ENCODE measurements around the gene ATG4D.
"Not testable (repeated sequence)": the region's sequence is repeated elsewhere in the genome, so short reads cannot be mapped to it uniquely, and the experiment has no call there.

ATG4D gene

GRCh38 chr19:10517760-10518443 is 25.8 kb upstream of the ATG4D start:
- no peak overlapping the region for H3K4me3 ChIP-seq (ENCODE audit: low read length)
- DNase-seq (ENCODE audit: low read depth, low spot score): no peak

GRCh38 chr19:10518444-10519361 is 25.0 kb upstream of the ATG4D start:
- no peak overlapping the region for H3K4me3 ChIP-seq (ENCODE audit: low read length)
- no peak for DNase-seq (ENCODE audit: low read depth, low spot score)

GRCh38 chr19:10519421-10519820 is 24.3 kb upstream of the ATG4D start:
- H3K4me3 ChIP-seq (ENCODE audit: low read length): no peak overlapping the region
- no peak for DNase-seq (ENCODE audit: low read depth, low spot score)

- no peak overlapping the region for H3K4me3 ChIP-seq (ENCODE audit: low read length)
- DNase-seq (ENCODE audit: low read depth, low spot score): no peak
Measured at GRCh38 chr19:10520652-10521318, 22.9 kb upstream of the ATG4D start.

GRCh38 chr19:10521461-10522171 is 22.1 kb upstream of the ATG4D start:
- DNase-seq (ENCODE audit: low read depth, low spot score): no peak
- no peak overlapping the region for H3K4me3 ChIP-seq (ENCODE audit: low read length)

GRCh38 chr19:10523135-10523636 is 20.5 kb upstream of the ATG4D start:
- H3K4me3 ChIP-seq (ENCODE audit: low read length): no peak overlapping the region
- DNase-seq (ENCODE audit: low read depth, low spot score): no peak

GRCh38 chr19:10525636-10526035 is 18.1 kb upstream of the ATG4D start:
- no peak overlapping the region for H3K4me3 ChIP-seq (ENCODE audit: low read length)
- DNase-seq (ENCODE audit: low read depth, low spot score): no peak

GRCh38 chr19:10526887-10527286 is 16.8 kb upstream of the ATG4D start:
- not testable (repeated sequence) for H3K4me3 ChIP-seq (ENCODE audit: low read length); DNase-seq (ENCODE audit: low read depth, low spot score)

- H3K4me3 ChIP-seq (ENCODE audit: low read length): no peak overlapping the region
- DNase-seq (ENCODE audit: low read depth, low spot score): no peak
Measured at GRCh38 chr19:10532457-10532856, 11.2 kb upstream of the ATG4D start.

GRCh38 chr19:10533646-10534386 is 9.9 kb upstream of the ATG4D start:
- no peak for DNase-seq (ENCODE audit: low read depth, low spot score)
- H3K4me3 ChIP-seq (ENCODE audit: low read length): no peak overlapping the region

- no peak for DNase-seq (ENCODE audit: low read depth, low spot score)
- H3K4me3 ChIP-seq (ENCODE audit: low read length): no peak overlapping the region
Measured at GRCh38 chr19:10535613-10536012, 8.1 kb upstream of the ATG4D start.

- no peak for DNase-seq (ENCODE audit: low read depth, low spot score)
- no peak overlapping the region for H3K4me3 ChIP-seq (ENCODE audit: low read length)
Measured at GRCh38 chr19:10537668-10538067, 6.0 kb upstream of the ATG4D start.

- DNase-seq (ENCODE audit: low read depth, low spot score): no peak
- no peak overlapping the region for H3K4me3 ChIP-seq (ENCODE audit: low read length)
Measured at GRCh38 chr19:10538204-10538983, 5.3 kb upstream of the ATG4D start.

- not testable (repeated sequence) for H3K4me3 ChIP-seq (ENCODE audit: low read length); DNase-seq (ENCODE audit: low read depth, low spot score)
Measured at GRCh38 chr19:10539016-10539415, 4.7 kb upstream of the ATG4D start.

GRCh38 chr19:10543059-10543419 is 665 bp upstream of the ATG4D start:
- DNase-seq (ENCODE audit: low read depth, low spot score): no peak
- H3K4me3 ChIP-seq (ENCODE audit: low read length): peak overlapping the region; percentile 92

GRCh38 chr19:10544242-10544752 is 593 bp downstream of the ATG4D start:
- H3K4me3 ChIP-seq (ENCODE audit: low read length): peak overlapping the region; percentile 92
- DNase-seq (ENCODE audit: low read depth, low spot score): no peak

- peak overlapping the region; percentile 92 for H3K4me3 ChIP-seq (ENCODE audit: low read length)
- no peak for DNase-seq (ENCODE audit: low read depth, low spot score)
Measured at GRCh38 chr19:10544753-10545251, 1.1 kb downstream of the ATG4D start.

Data from Jurkat, Clone E6-1 (cell line).